KMS-11 (cell line): ENCODE data around the gene IGFBPL1.

Experiments
- H2AFZ ChIP-seq: fragments of 200-600 bp; sonication (generic); 2 replicates; pipeline ENCODE4 v1.6.1; 2016; ENCODE audit warnings: antibody characterized with exemption, mixed run types, low read depth
- H3K27ac ChIP-seq: fragments of 200-600 bp; sonication (generic); 2 replicates; pipeline ENCODE4 v1.6.1; 2016; ENCODE audit warnings: mild to moderate bottlenecking, mixed run types
- H3K27me3 ChIP-seq: fragments of 200-600 bp; sonication (generic); 2 replicates; pipeline ENCODE4 v1.6.1; 2017; ENCODE audit warnings: mild to moderate bottlenecking, low read depth, mixed run types, moderate library complexity; ENCODE audit not compliant: insufficient read depth
- H3K36me3 ChIP-seq: fragments of 200-600 bp; sonication (generic); 2 replicates; pipeline ENCODE4 v1.6.1; 2017; ENCODE audit warnings: mild to moderate bottlenecking, mixed run types; ENCODE audit not compliant: insufficient read depth
- H3K4me1 ChIP-seq: fragments of 200-600 bp; sonication (generic); 2 replicates; pipeline ENCODE4 v1.6.1; 2016; ENCODE audit warnings: mild to moderate bottlenecking, low read depth, mixed run types; ENCODE audit not compliant: poor library complexity, severe bottlenecking
- H3K4me2 ChIP-seq: fragments of 200-600 bp; sonication (generic); 2 replicates; pipeline ENCODE4 v1.7.0; 2016; ENCODE audit warnings: mild to moderate bottlenecking, mixed run types
- H3K4me3 ChIP-seq: fragments of 200-600 bp; sonication (generic); IDR thresholded peaks from 2 replicates; pipeline ENCODE4 v1.6.1; 2017; ENCODE audit warnings: low read depth, low read length, mixed read lengths; ENCODE audit not compliant: insufficient read depth
- H3K79me2 ChIP-seq: fragments of 200-600 bp; sonication (generic); 2 replicates; pipeline ENCODE4 v1.6.1; 2016; ENCODE audit warnings: low read depth, mixed run types; ENCODE audit not compliant: insufficient read depth
- H3K9ac ChIP-seq: fragments of 200-600 bp; sonication (generic); 2 replicates; pipeline ENCODE4 v1.6.1; 2016; ENCODE audit warnings: mild to moderate bottlenecking, mixed run types
- H4K20me1 ChIP-seq: fragments of 200-600 bp; sonication (generic); 2 replicates; pipeline ENCODE4 v1.6.1; 2016; ENCODE audit warnings: mild to moderate bottlenecking, mixed run types; ENCODE audit not compliant: insufficient read depth
- TF ChIP-seq, protein P1 (sequence below): fragments of 200-600 bp; sonication (generic); conservative IDR thresholded peaks from 2 replicates; pipeline ENCODE4 v1.6.1; 2017; ENCODE audit warnings: low read depth, mild to moderate bottlenecking, antibody characterized with exemption, low read length, moderate library complexity, mixed read lengths

IGFBPL1 gene

GRCh38 chr9:38421498-38422211, 2.6 kb downstream of the IGFBPL1 start:
- H3K4me3 ChIP-seq: no peak overlapping the region
- H3K36me3 ChIP-seq: no peaks in the 10 kb centered on the region
- TF ChIP-seq, protein P1, sequence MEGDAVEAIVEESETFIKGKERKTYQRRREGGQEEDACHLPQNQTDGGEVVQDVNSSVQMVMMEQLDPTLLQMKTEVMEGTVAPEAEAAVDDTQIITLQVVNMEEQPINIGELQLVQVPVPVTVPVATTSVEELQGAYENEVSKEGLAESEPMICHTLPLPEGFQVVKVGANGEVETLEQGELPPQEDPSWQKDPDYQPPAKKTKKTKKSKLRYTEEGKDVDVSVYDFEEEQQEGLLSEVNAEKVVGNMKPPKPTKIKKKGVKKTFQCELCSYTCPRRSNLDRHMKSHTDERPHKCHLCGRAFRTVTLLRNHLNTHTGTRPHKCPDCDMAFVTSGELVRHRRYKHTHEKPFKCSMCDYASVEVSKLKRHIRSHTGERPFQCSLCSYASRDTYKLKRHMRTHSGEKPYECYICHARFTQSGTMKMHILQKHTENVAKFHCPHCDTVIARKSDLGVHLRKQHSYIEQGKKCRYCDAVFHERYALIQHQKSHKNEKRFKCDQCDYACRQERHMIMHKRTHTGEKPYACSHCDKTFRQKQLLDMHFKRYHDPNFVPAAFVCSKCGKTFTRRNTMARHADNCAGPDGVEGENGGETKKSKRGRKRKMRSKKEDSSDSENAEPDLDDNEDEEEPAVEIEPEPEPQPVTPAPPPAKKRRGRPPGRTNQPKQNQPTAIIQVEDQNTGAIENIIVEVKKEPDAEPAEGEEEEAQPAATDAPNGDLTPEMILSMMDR: no peak
- H3K4me1 ChIP-seq: no peaks in the 10 kb centered on the region
- no peak overlapping the region for H3K4me2 ChIP-seq
- H3K79me2 ChIP-seq: no peaks in the 10 kb centered on the region
- H3K27ac ChIP-seq: no peak overlapping the region
- no peak overlapping the region for H2AFZ ChIP-seq
- H3K27me3 ChIP-seq: no peaks in the 10 kb centered on the region
- no peaks in the 10 kb centered on the region for H4K20me1 ChIP-seq
- no peak overlapping the region for H3K9ac ChIP-seq

- H2AFZ ChIP-seq: no peak overlapping the region
- H3K79me2 ChIP-seq: no peaks in the 10 kb centered on the region
- no peak overlapping the region for H3K4me2 ChIP-seq
- H3K27me3 ChIP-seq: no peaks in the 10 kb centered on the region
- H3K9ac ChIP-seq: no peak overlapping the region
- no peak overlapping the region for H3K4me3 ChIP-seq
- no peak overlapping the region for H3K27ac ChIP-seq
- H4K20me1 ChIP-seq: no peaks in the 10 kb centered on the region
- TF ChIP-seq, protein P1: no peak
- no peaks in the 10 kb centered on the region for H3K36me3 ChIP-seq
- no peaks in the 10 kb centered on the region for H3K4me1 ChIP-seq
Observed at GRCh38 chr9:38419181-38419580, 5.1 kb downstream of the IGFBPL1 start.

DNA sequence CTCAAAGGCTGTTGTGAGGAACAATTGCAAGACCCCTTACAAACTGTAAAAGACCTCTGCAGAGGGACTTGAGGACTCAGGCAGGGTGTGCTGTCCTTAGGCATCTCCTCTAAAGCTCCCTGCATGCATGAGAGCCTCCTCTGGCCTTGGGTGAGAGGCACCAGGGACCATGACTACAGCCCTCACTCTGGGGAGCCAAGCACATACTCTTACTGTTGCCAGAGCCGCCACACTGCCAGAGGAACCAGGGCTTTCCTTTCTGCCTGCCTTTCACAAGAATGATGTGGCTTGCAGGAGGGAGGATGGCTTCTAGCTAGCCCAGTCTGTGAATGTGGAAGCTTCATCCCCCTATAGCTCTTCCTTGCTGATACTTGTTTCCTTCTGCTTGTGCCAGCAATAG, 5.9 kb downstream of the IGFBPL1 start:
- Histone ChIP-seq H3K4me1 (no peaks in the 10 kb centered on the region), H3K27me3 (no peaks in the 10 kb centered on the region), H3K4me2 (no peak overlapping the region), H3K36me3 (no peaks in the 10 kb centered on the region), H3K79me2 (no peaks in the 10 kb centered on the region), H2AFZ (no peak overlapping the region), H3K4me3 (no peak overlapping the region), H3K27ac (no peak overlapping the region), H3K9ac (no peak overlapping the region), H4K20me1 (no peaks in the 10 kb centered on the region)
- TF ChIP-seq, protein P1: no peak

DNA sequence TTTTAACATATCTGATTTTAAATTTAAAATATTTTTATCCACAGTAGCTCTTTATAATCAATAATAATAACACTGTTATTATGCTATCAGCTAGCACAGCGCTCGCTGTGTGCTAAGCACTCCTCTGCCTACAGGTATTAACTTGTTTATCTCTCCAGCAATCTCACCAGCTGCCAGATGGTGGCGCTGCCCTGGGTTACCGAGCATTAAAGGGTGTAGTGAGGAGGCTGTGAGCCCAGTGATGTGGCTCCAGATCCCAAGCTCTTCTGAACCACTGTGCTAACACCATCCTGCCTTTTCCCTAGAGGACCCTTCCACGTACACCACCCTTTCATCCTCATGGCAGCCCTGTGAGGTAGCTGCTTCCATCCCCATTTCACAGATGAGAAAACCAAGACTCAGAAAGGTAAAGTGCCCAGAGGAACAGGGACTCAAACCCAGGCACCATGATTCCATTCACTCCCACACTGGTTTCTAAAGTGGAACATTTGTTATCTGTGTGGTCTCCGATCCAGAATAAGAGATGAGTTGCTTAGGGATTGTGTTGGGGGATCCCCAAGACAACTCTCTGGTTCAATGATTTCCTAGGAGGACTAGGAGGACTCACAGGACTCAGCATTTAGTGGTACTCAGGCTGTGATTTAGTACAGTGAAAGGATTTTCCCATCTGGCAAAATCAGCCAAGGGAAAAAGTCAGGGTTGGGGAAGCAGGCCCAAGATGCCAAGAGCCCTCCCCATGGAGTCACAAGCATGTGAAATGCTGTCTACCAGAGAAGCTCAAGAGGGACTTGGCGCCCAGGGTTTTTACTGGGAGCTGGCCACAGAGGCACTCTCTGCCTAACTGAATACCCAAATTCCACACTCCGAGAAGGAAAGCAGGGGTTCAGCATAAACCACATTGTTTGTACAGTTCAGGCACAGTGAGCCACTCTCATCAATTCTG, 7.0 kb downstream of the IGFBPL1 start:
- Histone ChIP-seq H3K9ac (no peak overlapping the region), H3K4me1 (no peaks in the 10 kb centered on the region), H3K4me3 (no peak overlapping the region), H3K79me2 (no peaks in the 10 kb centered on the region), H2AFZ (no peak overlapping the region), H3K36me3 (no peaks in the 10 kb centered on the region), H4K20me1 (no peaks in the 10 kb centered on the region), H3K4me2 (no peak overlapping the region), H3K27ac (no peak overlapping the region), H3K27me3 (no peaks in the 10 kb centered on the region)
- TF ChIP-seq, protein P1: peak; percentile 71
